HepG2 (cell line): ENCODE data around the gene ATP6V0A1. TPM values are rescaled to one million over a fixed set of nuclear protein-coding genes. Genes with fewer than 3 reads are reported as not detected.
A peak's percentile ranks its signal among the peaks of the same experiment; 100 is the strongest.

Experiments used
- ADNP ChIP-seq: sonication (generic); formaldehyde crosslinking; IDR thresholded peaks from 2 replicates; pipeline ENCODE4 v1.4.0; 2020; ENCODE audit warnings: missing genetic modification reagents
- DPF2 ChIP-seq: sonication (generic); formaldehyde crosslinking; IDR thresholded peaks from 2 replicates; pipeline ENCODE4 v1.4.0; 2020; ENCODE audit warnings: mild to moderate bottlenecking, low read depth, missing genetic modification reagents, borderline replicate concordance
- HNF4A ChIP-seq: sonication (generic); formaldehyde crosslinking; IDR thresholded peaks from 2 replicates; pipeline ENCODE4 v1.4.0; 2020; ENCODE audit warnings: missing genetic modification reagents
- IRF2 ChIP-seq: IDR thresholded peaks from 2 replicates; pipeline ENCODE4 v1.6.1; 2018; ENCODE audit warnings: missing genetic modification reagents, missing compliant biosample characterization
- ISL2 ChIP-seq: sonication (generic); formaldehyde crosslinking; IDR thresholded peaks from 2 replicates; pipeline ENCODE4 v1.5.0; 2020; ENCODE audit warnings: missing genetic modification reagents
- KDM1A ChIP-seq: IDR thresholded peaks from 2 replicates; pipeline ENCODE4 v1.6.1; 2016; ENCODE audit warnings: missing compliant biosample characterization
- KLF11 ChIP-seq: IDR thresholded peaks from 2 replicates; pipeline ENCODE4 v1.6.1; 2016; ENCODE audit warnings: missing compliant biosample characterization
- LCORL ChIP-seq, 2 experiments: fragments of 450-650 bp in 1 of 2; sonication (generic) in 1 of 2; formaldehyde crosslinking in 1 of 2; IDR thresholded peaks; 2 replicates each; pipeline versions ENCODE4 v1.5.0 to v1.6.1; 2017 to 2020; ENCODE audit warnings: antibody characterized with exemption in 1 of 2, missing genetic modification reagents in 1 of 2
- MIER3 ChIP-seq: IDR thresholded peaks from 2 replicates; pipeline ENCODE4 v1.6.1; 2016; ENCODE audit warnings: missing compliant biosample characterization, borderline replicate concordance
- NONO ChIP-seq, 2 experiments: fragments of 450-650 bp in 1 of 2; sonication (generic) in 1 of 2; formaldehyde crosslinking in 1 of 2; IDR thresholded peaks in 1 of 2; conservative IDR thresholded peaks in 1 of 2; 2 replicates each; pipeline versions ENCODE4 v1.6.1 to v1.8.0; 2017 to 2022; ENCODE audit warnings: mild to moderate bottlenecking in 1 of 2, missing genetic modification reagents in 1 of 2, moderate library complexity in 1 of 2
- NR2F2 ChIP-seq: IDR thresholded peaks from 2 replicates; pipeline ENCODE4 v1.6.1; 2012; ENCODE audit warnings: low read depth, inconsistent platforms, borderline replicate concordance
- PBX2 ChIP-seq: IDR thresholded peaks from 2 replicates; pipeline ENCODE4 v1.6.1; 2016; ENCODE audit warnings: control low read depth
- POLR2A ChIP-seq, 2 experiments: IDR thresholded peaks; 2 replicates each; pipeline ENCODE4 v1.6.1; 2011; ENCODE audit warnings: low read depth in 2 of 2, low read length in 2 of 2, mild to moderate bottlenecking in 1 of 2, moderate library complexity in 1 of 2; ENCODE audit not compliant: insufficient read depth in 1 of 2
- POLR2AphosphoS2 ChIP-seq: IDR thresholded peaks from 2 replicates; pipeline ENCODE4 v1.6.1; 2011; ENCODE audit warnings: low read depth, low read length, improper control_type of control experiment
- PPARG ChIP-seq: conservative IDR thresholded peaks from 2 replicates; pipeline ENCODE4 v1.6.1; 2016; ENCODE audit warnings: missing biosample characterization, missing genetic modification reagents
- SAP130 ChIP-seq: IDR thresholded peaks from 2 replicates; pipeline ENCODE4 v1.6.1; 2016; ENCODE audit warnings: low read depth
- SOX13 ChIP-seq, 3 experiments: fragments of 450-650 bp in 1 of 3; sonication (generic) in 1 of 3; formaldehyde crosslinking in 1 of 3; IDR thresholded peaks in 2 of 3; conservative IDR thresholded peaks in 1 of 3; 2 replicates each; pipeline versions ENCODE4 v1.5.0 to v1.6.1; 2016 to 2020; ENCODE audit warnings: antibody characterized with exemption in 1 of 3, mild to moderate bottlenecking in 1 of 3, missing compliant biosample characterization in 1 of 3, missing genetic modification reagents in 1 of 3, moderate library complexity in 1 of 3
- SP4 ChIP-seq: sonication (generic); formaldehyde crosslinking; IDR thresholded peaks from 2 replicates; pipeline ENCODE4 v1.8.1; 2023; ENCODE audit warnings: mild to moderate bottlenecking, missing genetic modification reagents
- TBP ChIP-seq: sonication (generic); formaldehyde crosslinking; IDR thresholded peaks from 2 replicates; pipeline ENCODE4 v1.5.0; 2020; ENCODE audit warnings: missing genetic modification reagents
- TCF7 ChIP-seq: sonication (generic); IDR thresholded peaks from 2 replicates; pipeline ENCODE4 v1.6.1; 2016; ENCODE audit warnings: antibody characterized with exemption, low read depth
- TFDP2 ChIP-seq: sonication (generic); formaldehyde crosslinking; IDR thresholded peaks from 2 replicates; pipeline ENCODE4 v1.4.0; 2020; ENCODE audit warnings: missing genetic modification reagents
- THAP11 ChIP-seq: IDR thresholded peaks from 2 replicates; pipeline ENCODE4 v1.6.1; 2016; ENCODE audit warnings: missing biosample characterization, missing genetic modification reagents
- ZFY ChIP-seq: sonication (generic); formaldehyde crosslinking; IDR thresholded peaks from 2 replicates; pipeline ENCODE4 v1.4.0; 2020; ENCODE audit warnings: missing genetic modification reagents
- ZNF121 ChIP-seq: sonication (generic); formaldehyde crosslinking; IDR thresholded peaks from 2 replicates; pipeline ENCODE4 v1.5.0; 2020; ENCODE audit warnings: mild to moderate bottlenecking, missing genetic modification reagents
- ZNF263 ChIP-seq: sonication (generic); formaldehyde crosslinking; IDR thresholded peaks from 2 replicates; pipeline ENCODE4 v1.4.0; 2020; ENCODE audit warnings: missing genetic modification reagents
- ZNF276 ChIP-seq: sonication (generic); formaldehyde crosslinking; IDR thresholded peaks from 2 replicates; pipeline ENCODE4 v1.4.0; 2020; ENCODE audit warnings: mild to moderate bottlenecking, low read depth, missing genetic modification reagents
- ZNF549 ChIP-seq: sonication (generic); formaldehyde crosslinking; IDR thresholded peaks from 2 replicates; pipeline ENCODE4 v1.5.0; 2020; ENCODE audit warnings: missing genetic modification reagents
- ZNF557 ChIP-seq: sonication (generic); formaldehyde crosslinking; IDR thresholded peaks from 2 replicates; pipeline ENCODE4 v1.4.0; 2020; ENCODE audit warnings: missing genetic modification reagents
- ZNF615 ChIP-seq: sonication (generic); formaldehyde crosslinking; IDR thresholded peaks from 2 replicates; pipeline ENCODE4 v1.5.0; 2020; ENCODE audit warnings: mild to moderate bottlenecking, missing genetic modification reagents, borderline replicate concordance
- polyA plus RNA-seq, 8 experiments: library from polyadenylated mRNA; depleted of rRNA in 3 of 8; stranded (reverse) in 7 of 8; unstranded in 1 of 8; fragments of >200 nt; fragmentation: Illumina TruSeq in 4 of 8; extraction: Trizol in 4 of 8; gene quantifications; 2 replicates each; pipeline versions ENCODE4 v1.2.1 to v1.2.3, GENCODE V29; 2011 to 2016; ENCODE audit warnings: low read depth in 4 of 8, missing spikeins in 1 of 8, mixed read lengths in 1 of 8; ENCODE audit not compliant: insufficient read depth in 1 of 8
- total RNA-seq, 5 experiments: library from RNA; depleted of rRNA; stranded (reverse); fragments of >200 nt; fragmentation: Illumina TruSeq; extraction: Trizol; gene quantifications; 2 replicates each; pipeline ENCODE4 v1.2.3, GENCODE V29; 2016; ENCODE audit warnings: low read depth in 1 of 5

Gene ATP6V0A1
- total and polyA plus RNA-seq, 2 of the 13 experiments (the other 11 are each of a cell fraction or from before 2014, with no cell fraction given) = 27.9 to 54.1 TPM

- TF ChIP-seq TFDP2 (CRISPR knock-in tag) = 0 out of 2 replicates have a peak, but pooled peaks have one; percentile 19
- TF ChIP-seq KLF11 (CRISPR knock-in tag) = peak; percentile 57; the same call in 1 of the 2 replicates
- no peak for TF ChIP-seq POLR2A (IDR thresholded peaks at IDR 0.05; ENCODE audit: insufficient read depth in 1 of 2, low read depth in 2 of 2, low read length in 2 of 2)
- 0 out of 2 replicates have a peak, but pooled peaks have one; percentile 44 for TF ChIP-seq ZNF276 (CRISPR knock-in tag)
- 0 out of 2 replicates have a peak, but pooled peaks have one; percentile 20 for TF ChIP-seq ZNF121 (CRISPR knock-in tag)
- TF ChIP-seq SP4 (CRISPR knock-in tag) = 0 out of 2 replicates have a peak, but pooled peaks have one; percentile 34
- no peak for TF ChIP-seq TBP
- no peak for TF ChIP-seq NONO (IDR thresholded peaks at IDR 0.05)
- peak; percentile 72; the same call in 1 of the 2 replicates for TF ChIP-seq NONO (CRISPR knock-in tag; conservative IDR thresholded peaks at IDR 0.05)
- peak; percentile 97 for TF ChIP-seq LCORL (IDR thresholded peaks at IDR 0.05)
- TF ChIP-seq LCORL (CRISPR knock-in tag; IDR thresholded peaks at IDR 0.05) = peak; percentile 99
- TF ChIP-seq THAP11 (CRISPR knock-in tag) = peak; percentile 46
- TF ChIP-seq ZFY (CRISPR knock-in tag) = 0 out of 2 replicates have a peak, but pooled peaks have one; percentile 31
- TF ChIP-seq PPARG (CRISPR knock-in tag) = peak; percentile 87
- peak; percentile 69; the same call in 1 of the 2 replicates for TF ChIP-seq ZNF615 (CRISPR knock-in tag)
- TF ChIP-seq ZNF549 (CRISPR knock-in tag) = no peak; the same call in 1 of the 2 replicates
- TF ChIP-seq PBX2 (CRISPR knock-in tag) = no peak
- peak; percentile 68; the same call in 1 of the 2 replicates for TF ChIP-seq KDM1A
- peak; percentile 71 for TF ChIP-seq SAP130 (CRISPR knock-in tag)
- TF ChIP-seq NR2F2 = peak; percentile 70; the same call in 1 of the 2 replicates
- TF ChIP-seq IRF2 = peak; percentile 66; the same call in 1 of the 2 replicates
- peak; percentile 22; the same call in 1 of the 2 replicates for TF ChIP-seq DPF2 (CRISPR knock-in tag)
- TF ChIP-seq ISL2 (CRISPR knock-in tag) = peak; percentile 81
- TF ChIP-seq HNF4A (CRISPR knock-in tag) = peak; percentile 98
- peak; percentile 39; the same call in 1 of the 2 replicates for TF ChIP-seq MIER3 (CRISPR knock-in tag)
- 0 out of 2 replicates have a peak, but pooled peaks have one; percentile 43 for TF ChIP-seq ZNF557 (CRISPR knock-in tag)
- peak; percentile 96 for TF ChIP-seq TCF7
- TF ChIP-seq ZNF263 = peak; percentile 48; the same call in 1 of the 2 replicates
- TF ChIP-seq ADNP = no peak
- TF ChIP-seq POLR2AphosphoS2 = no peak
- TF ChIP-seq SOX13 (IDR thresholded peaks at IDR 0.05) = 0 out of 2 replicates have a peak, but pooled peaks have one; percentile 26
- TF ChIP-seq SOX13 (CRISPR knock-in tag; conservative IDR thresholded peaks at IDR 0.05 in 1 of 2, IDR thresholded peaks at IDR 0.05 in 1 of 2) = peak in 1 of 2 experiments; percentile 91; a peak in 2 of 4 replicates
Measured at GRCh38 chr17:42484304-42484703, 25.6 kb downstream of the ATP6V0A1 start (continued).
